Measurements from ENCODE around the gene PACRG.

Gene PACRG

GRCh38 chr6:163356743-163357142 lies 629.0 kb downstream of the PACRG start:
- no peak for TF ChIP-seq CTCF (IDR thresholded peaks at IDR 0.05; ENCODE audit: insufficient read depth, low read length, missing control alignments)
- CTCF ChIA-PET, result no interaction called here
- POLR2A ChIA-PET, result no interaction called here
- no peak for DNase-seq (ENCODE audit: low read depth, low spot score)
- no peak overlapping the region for H3K4me3 ChIP-seq (ENCODE audit: low read depth, low read length)

GRCh38 chr6:163364641-163365040 lies 636.9 kb downstream of the PACRG start:
- no peak for DNase-seq (ENCODE audit: low read depth, low spot score)
- no peak for TF ChIP-seq CTCF (IDR thresholded peaks at IDR 0.05; ENCODE audit: insufficient read depth, low read length, missing control alignments)
- CTCF ChIA-PET, result no interaction called here
- no peak overlapping the region for H3K4me3 ChIP-seq (ENCODE audit: low read depth, low read length)
- POLR2A ChIA-PET, result no interaction called here

All from AG04449 (cell line).